Measurements from ENCODE around the gene SMCR8.

The SMCR8 gene, protein sequence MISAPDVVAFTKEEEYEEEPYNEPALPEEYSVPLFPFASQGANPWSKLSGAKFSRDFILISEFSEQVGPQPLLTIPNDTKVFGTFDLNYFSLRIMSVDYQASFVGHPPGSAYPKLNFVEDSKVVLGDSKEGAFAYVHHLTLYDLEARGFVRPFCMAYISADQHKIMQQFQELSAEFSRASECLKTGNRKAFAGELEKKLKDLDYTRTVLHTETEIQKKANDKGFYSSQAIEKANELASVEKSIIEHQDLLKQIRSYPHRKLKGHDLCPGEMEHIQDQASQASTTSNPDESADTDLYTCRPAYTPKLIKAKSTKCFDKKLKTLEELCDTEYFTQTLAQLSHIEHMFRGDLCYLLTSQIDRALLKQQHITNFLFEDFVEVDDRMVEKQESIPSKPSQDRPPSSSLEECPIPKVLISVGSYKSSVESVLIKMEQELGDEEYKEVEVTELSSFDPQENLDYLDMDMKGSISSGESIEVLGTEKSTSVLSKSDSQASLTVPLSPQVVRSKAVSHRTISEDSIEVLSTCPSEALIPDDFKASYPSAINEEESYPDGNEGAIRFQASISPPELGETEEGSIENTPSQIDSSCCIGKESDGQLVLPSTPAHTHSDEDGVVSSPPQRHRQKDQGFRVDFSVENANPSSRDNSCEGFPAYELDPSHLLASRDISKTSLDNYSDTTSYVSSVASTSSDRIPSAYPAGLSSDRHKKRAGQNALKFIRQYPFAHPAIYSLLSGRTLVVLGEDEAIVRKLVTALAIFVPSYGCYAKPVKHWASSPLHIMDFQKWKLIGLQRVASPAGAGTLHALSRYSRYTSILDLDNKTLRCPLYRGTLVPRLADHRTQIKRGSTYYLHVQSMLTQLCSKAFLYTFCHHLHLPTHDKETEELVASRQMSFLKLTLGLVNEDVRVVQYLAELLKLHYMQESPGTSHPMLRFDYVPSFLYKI

DNA sequence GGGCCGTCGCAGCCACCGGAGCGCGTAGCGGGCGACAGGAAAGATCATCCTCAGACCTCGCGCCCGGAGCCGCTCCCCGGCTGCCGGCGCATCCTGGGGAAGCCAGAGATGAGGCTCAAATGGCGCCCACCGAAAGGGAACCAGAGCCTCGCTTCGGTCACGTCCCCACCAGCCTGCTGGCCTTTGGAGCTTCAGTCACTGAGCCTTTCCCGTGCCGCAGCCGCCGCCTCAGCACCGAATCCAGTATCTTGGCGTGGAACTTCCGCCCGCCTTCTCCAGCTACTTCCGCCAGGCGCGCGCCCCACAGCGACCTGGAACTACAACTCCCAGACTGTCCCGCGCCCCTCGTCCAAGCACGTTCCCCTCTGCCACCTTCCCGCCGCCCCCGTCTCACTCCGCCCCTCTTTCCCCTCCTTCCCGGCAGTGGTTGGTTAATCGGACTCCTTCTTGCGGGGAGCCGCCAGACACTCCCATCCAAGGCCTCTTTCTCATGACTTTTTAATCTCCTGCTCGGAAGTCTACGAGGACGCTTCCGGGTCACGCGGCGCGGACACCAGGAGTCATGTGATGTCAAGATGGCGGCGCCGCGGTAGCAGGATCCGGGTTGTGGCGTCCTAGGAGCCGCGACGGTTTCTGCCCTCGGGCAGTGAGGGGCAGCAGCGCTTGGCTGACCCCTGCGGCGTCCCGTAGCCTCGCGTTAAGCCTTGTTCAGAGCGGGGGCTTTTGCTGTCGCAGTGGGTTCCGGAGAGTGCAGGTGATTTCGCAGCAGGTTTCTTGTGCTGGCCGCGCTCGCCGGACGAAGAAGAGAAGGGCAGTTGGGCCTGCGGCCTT, at the start of gene SMCR8, which contains the start of gene TOP3A:
SMCR8 (plus strand) TSS at position 563 of the 831 bp plus-strand sequence. CDS start 497 bp downstream, outside the sequence.
TOP3A (minus strand) TSS at position 264 of the 831 bp plus-strand sequence; CDS start at position 48, 216 bp downstream.
- TF ChIP-seq, protein P1, sequence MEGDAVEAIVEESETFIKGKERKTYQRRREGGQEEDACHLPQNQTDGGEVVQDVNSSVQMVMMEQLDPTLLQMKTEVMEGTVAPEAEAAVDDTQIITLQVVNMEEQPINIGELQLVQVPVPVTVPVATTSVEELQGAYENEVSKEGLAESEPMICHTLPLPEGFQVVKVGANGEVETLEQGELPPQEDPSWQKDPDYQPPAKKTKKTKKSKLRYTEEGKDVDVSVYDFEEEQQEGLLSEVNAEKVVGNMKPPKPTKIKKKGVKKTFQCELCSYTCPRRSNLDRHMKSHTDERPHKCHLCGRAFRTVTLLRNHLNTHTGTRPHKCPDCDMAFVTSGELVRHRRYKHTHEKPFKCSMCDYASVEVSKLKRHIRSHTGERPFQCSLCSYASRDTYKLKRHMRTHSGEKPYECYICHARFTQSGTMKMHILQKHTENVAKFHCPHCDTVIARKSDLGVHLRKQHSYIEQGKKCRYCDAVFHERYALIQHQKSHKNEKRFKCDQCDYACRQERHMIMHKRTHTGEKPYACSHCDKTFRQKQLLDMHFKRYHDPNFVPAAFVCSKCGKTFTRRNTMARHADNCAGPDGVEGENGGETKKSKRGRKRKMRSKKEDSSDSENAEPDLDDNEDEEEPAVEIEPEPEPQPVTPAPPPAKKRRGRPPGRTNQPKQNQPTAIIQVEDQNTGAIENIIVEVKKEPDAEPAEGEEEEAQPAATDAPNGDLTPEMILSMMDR (IDR thresholded peaks at IDR 0.05): no peak
- DNase-seq (ENCODE audit: low spot score): peak; percentile 99
- peak within 1 kb of the TSS; percentile 79 to 88 for H3K27ac ChIP-seq
- H3K4me3 ChIP-seq: peak within 1 kb of the TSS; percentile 95

DNA sequence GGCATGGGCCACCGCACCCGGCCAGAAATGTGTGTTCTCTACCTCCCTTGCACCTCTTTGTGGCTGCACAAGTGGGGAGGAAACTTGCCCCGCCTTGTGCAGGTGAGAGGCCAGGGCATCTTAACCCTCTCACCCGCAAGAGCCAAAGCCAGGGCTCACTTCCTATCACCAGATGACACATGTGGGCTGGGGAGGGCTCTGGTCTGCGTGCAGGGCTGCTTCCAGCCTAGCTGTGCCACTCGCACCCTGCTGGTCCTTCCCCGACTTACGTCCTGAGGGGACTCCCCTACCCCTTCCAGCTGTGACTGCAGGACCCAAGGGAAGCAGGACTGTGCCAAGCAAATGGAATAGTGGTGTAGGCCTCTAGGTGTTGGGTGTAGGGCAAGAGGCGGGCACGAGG, 47.7 kb upstream of the SMCR8 start:
- DNase-seq (ENCODE audit: low spot score): no peak
- H3K27ac ChIP-seq: no peak overlapping the region
- TF ChIP-seq, protein P1 (IDR thresholded peaks at IDR 0.05): no peak
- no peak overlapping the region for H3K4me3 ChIP-seq

DNA sequence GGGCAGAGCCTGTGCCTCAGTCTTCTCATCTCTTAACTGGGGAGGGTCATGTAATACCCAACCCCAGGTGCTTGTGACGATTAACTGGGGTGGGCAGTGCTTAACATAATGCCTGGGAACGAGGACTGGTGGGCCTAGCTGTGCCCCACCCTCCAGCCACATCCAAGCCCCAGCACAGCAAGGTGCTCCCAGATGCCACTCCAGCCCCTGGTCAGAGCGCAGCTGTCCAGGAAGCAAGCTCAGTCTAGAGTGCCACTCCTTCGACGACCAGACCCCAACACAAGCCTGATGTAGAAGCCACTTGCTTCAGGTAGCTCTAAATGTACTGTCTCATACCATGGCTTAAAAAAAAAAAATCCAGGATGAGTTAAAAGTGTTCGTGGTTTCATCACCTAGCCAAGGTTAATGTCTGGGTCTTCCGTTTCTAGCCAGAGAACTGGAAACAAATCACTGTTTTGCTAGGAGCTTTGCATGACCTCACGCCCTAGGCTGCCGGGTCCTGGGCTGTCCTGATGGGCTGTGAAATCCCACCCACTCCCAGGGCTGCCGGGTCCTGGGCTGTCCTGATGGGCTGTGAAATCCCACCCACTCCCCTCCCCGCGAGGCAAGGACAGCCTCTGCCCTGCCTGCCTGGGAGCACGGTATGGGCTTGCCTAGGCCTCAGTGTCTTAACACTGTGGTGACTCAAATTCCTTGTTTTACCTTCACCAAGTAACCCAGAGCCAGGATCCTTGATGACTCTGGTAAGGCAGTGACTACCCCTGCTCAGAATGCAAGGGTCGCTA, 47.0 kb upstream of the SMCR8 start:
- no peak overlapping the region for H3K4me3 ChIP-seq
- no peak for DNase-seq (ENCODE audit: low spot score)
- H3K27ac ChIP-seq: no peak overlapping the region
- TF ChIP-seq, protein P1 (IDR thresholded peaks at IDR 0.05): no peak

DNA sequence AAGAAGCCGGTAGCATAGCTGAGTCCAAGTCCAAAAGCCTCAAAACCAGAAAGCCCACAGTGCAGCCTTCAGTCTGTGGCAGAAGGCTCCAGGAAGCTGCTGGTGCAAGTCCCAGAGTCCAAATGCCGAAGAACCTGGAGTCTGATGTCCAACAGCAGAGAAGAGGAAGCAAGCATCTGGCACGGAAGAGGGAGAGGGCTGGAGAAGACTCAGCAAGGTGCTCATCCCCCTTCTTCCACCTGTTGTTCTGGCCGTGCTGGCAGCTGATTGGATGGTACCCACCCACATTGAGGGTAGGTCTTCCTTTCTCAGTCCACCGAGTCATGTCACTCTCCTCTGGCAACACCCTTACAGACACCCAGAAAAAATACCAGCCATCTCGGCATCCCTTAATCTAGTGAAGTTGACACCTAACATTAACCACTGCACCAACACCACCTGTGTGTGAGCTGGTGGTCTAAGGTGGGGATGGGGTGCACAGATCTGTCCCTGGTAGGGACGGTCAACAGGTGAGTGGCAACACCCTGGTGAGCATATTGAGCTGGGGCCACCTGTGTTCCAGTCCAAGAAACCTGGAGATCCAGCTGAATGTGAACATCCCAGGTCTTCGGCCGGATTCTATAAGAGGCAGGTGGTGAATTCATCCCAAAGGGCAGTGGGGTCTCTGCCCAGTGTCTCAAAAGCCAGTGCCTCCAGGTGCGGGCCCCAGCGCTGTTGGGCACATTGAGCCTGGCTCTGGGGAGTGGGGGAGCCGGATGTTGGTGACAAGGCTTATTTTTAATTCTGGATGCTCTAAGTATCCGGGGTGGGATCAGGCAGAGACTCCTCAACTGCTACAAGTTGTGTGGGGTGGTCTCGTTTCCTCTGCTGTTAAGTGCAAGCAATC, 44.8 kb upstream of the SMCR8 start:
- DNase-seq (ENCODE audit: low spot score): no peak
- TF ChIP-seq, protein P1 (IDR thresholded peaks at IDR 0.05): no peak
- H3K4me3 ChIP-seq: no peak overlapping the region
- H3K27ac ChIP-seq: no peak overlapping the region

DNA sequence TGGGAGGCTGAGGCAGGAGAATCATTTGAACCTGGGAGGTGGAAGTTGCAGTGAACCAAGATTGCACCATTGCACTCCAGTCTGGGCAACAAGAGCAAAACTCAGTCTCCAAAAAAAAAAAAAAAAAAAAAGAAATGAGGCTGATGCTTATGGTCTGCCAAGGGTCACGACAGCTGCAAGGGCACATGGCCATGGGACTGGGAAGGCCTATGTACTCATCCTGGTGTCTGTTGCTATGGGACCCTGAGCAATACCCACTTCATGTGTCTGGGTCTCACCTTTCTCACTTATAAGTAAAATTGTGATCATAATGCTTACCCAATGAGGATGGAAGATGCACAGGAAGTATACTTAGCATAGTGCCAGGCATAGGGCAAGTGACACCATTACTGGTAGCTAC, 38.0 kb upstream of the SMCR8 start:
- DNase-seq (ENCODE audit: low spot score): no peak
- Histone ChIP-seq H3K27ac (no peak overlapping the region), H3K4me3 (no peak overlapping the region)
- TF ChIP-seq, protein P1 (IDR thresholded peaks at IDR 0.05): no peak

Measured in coronary artery (tissue), 2 donors.